Fibroblast of skin of left biceps (primary cell): ENCODE data around the gene CCDC201.

Source experiments
- DNase-seq, 2 experiments: peaks; one replicate each; pipeline ENCODE4 v3.0.0-alpha.2; 2013; ENCODE audit warnings: low read depth in 2 of 2

CCDC201 gene, protein sequence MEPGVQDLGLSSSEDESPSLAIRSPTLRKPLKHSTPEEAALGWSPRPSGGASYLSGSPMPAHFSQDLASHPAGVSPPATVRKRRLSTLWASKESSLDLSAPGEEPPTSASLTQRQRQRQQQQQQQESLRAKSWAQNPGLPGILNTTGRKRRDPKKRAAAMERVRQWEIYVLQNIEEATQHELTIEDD

DNA sequence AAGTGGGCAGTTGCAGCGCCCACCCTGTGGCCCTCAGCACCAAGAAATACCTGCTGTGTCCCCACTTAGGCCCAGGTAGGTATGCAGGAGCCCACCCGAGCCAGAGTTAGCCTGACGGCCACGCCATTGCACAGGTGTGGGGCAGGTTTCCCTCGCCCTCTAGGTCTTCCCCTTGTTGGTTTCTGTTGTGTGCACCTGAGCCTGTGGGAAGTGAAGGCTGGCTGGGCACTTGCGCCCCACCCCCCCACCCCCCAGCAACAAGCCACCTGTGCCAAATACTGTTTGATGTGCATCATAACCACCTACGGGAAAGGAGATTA is at the start of gene CCDC201:
CCDC201 (minus strand) TSS at position 48 of the 320 bp plus-strand sequence. CDS start 75 bp downstream, outside the sequence.
- no peak for DNase-seq

DNA sequence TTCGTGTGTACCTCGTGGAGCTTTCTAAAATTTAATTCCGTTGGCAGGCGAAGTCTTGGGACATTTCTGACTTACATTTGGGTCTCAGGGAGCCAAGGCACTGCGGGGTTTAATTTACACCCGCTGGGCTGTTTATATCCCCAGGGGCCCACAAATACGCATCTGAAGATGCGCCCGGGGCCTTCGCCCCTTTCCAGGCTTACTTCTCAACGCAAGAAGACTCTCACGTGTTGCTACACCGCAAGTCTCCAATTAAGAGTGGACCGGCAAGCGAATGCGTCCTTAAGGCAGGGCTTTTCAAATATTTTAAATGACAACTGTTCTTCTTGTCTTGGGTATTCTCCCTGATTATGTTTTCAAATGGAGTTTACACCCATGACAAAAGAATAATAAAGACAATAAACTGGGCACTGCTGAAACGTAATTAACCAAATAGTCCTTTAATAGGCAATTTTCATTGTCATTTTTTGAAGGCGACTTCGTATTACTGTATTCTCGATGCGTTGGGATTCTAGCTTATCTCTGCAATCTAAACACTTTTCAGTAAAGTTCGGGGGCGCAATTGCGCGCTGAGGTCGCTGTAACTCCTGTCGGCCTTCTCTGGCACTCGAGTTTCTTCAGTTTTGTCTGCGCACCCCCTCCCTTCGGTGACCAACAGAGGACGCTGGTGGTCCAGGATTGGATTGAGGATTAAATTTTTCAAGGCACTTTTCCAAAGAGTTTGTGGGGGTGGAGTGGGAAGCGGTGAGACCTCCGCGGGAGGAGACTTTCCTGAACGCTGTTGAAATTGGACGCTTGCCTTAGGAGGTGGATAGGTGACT is 49.0 kb upstream of the CCDC201 start:
- DNase-seq: peak; percentile 53

DNA sequence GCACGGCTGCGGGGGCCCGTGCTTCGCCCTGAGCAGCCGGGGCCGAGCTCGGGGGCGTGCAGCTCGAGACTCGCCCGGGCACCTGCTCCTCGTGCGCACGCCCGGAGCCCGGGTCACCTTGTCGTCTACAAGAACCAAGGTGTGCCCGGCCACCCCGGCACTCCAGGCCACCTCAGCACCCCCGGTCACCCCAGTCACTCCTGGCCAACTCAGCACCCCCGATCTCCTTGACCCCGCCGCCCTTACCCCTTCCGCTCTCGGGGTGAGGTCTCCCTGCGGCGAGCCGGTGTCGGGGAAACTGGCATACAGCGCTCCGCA is 48.5 kb upstream of the CCDC201 start:
- no peak for DNase-seq

DNA sequence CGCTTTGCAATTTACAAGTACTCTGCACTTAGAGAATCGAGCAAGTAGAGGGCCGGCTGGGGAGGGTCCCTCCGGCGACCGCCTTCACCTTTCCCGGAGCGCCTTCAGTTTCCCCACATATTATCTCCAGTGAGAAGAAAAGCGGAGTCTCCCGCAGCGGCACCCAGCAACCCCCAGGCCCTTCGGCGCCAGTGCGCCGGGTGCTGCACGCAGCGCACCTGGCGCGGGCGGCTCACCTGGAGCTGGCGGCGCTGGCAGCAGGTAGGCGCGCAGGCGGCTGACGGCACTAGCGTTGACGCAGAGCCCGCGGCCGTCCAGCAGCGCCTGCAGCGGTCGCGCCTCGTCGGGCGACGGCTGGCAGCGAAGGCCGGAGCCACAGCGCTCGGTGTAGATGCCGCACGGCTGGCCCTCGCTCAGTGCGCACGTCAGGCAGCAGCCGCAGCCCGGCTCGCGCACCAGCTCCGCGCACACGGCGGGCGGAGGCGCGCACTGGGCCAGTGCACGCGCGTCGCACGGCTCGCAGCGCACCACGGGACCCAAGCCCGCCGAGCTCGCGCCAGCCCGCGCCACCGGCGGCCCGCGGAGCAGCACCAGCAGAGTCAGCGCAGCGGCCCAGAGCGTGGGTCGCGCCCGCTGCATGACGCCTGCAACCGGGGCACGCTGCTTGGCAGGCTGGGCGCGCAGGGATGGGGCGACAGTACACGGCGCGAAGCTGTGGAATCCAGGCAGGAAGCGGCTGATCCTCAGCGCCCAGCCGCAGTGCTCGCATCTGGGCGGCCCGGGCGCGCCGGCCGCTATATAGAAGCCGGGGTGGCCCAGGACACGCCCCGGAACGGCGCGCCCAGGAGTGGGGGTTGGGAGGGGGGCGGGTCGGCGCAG is 47.9 kb upstream of the CCDC201 start, which contains the start of gene IGFBP3:
IGFBP3 (minus strand) TSS at position 771 of the 879 bp plus-strand sequence; CDS start at position 639, 132 bp downstream.
- no peak for DNase-seq

DNA sequence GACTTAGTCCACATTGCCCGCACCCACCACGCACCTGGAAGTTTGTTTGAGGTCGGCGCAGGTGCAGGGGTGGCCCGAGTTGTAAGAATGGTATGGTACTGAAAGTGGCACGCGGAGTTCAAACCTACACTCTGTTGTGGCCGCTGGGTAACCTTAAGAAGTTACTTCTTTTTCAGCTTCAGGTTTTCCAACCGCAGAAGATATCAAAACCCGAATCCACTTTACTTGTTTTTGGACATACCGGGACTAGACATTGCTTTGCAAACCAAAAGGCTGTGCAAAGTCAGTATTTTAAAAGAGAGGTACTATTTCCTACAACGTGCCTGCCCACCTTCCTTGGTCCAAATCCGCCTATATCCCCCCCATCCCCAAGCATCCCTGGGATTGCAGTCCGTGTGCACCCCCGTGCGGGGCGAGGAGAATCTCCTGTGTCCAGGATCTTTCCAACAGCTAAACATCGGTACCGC is 47.1 kb upstream of the CCDC201 start:
- no peak for DNase-seq

DNA sequence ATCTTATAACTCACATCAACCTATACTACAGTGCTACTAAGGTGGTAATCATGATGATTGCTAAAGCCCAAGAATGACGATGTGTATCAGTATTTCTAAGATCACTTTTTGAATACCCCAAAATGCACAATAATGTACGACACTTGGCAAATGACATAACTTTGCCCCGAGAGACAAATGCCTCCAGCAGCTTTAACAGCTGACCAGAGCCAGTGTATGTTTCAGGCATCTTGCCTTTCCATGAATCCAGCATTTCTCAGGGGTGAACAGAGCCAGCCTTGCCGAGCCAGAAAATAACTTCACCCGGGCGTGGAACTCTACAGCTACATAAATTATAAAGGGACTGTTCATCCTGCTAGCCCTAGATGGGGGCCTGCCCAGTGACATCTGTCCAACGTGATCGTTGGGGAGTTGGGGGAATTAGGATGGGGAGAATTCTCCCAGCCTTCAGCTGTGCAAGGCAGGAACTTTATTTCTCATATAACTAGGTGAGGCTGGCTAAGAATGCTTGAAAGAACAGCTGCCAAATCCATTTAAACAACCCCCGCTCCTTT is 46.4 kb upstream of the CCDC201 start:
- DNase-seq: no peak

DNA sequence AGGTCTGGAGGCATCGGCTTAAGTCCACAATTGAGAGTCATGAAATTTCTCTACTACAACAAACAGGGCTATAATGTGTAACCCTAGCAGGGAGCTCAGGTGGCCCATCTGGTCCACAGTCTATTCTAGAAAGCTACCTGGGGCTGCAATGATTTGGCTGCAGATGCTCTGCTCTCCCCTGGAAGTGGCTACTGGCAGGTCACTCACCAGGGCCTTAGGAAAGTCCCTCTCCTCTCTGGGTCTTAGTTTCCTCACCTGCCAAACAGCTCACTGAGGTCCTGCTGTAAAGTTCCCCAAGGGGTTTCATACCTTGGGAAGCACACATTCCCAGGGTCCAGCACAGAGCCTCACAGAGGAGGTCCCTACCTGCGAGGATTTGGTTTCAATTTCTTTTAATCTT is 45.7 kb upstream of the CCDC201 start:
- no peak for DNase-seq

DNA sequence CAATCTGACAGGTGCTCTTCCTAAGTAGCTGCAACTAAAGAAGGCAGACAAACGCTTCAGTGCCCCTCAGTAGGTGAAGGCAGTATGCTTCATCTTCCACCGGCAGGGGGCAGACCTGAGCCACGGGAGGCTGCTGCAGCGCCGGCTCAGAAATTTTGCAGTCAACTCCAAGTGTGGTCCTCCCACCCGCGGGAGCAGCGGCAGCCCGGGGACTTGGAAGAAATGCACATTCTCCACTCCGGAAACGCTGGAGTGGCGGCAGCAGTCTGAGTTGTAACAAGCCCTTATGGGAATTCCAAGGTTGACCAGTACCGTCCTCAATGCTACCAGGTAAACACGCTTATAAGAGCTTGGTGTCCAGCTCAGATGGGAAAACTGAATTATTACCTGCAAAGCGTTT is 44.8 kb upstream of the CCDC201 start:
- peak in 1 of 2 experiments; percentile 32 for DNase-seq

DNA sequence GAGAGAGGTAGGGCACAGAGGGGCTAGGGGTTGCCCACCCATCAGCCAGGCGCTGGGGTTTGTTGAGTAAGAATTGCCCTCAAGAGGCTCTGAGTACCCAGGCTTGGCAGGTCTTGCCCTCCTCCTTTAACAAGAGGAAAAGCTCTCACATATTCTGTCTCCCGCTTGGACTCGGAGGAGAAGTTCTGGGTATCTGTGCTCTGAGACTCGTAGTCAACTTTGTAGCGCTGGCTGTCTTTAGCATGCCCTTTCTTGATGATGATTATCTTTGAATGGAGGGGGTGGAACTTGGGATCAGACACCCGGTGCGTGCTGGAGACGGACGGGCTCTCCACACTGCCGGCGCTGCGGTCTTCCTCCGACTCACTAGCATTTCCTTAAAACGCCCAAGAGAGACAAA is 44.2 kb upstream of the CCDC201 start:
- no peak for DNase-seq

DNA sequence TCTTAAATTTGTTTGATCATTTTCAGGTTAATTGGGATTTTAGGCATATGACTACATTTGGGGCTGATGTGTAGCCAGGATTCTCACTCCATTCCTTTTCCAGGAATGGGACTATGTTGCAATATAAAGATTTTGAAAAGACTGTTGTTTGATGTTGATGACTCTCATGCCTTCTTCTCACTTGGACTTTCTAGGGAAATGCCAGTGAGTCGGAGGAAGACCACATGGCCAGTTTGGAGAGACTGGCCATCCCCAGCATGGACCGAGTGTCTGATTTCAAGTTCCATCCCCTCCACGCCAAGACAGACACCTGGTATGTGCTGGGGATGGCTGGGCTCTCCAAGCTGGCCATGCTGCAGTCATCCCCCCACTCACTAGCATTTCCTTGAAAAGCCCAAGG is 42.7 kb upstream of the CCDC201 start:
- no peak for DNase-seq

DNA sequence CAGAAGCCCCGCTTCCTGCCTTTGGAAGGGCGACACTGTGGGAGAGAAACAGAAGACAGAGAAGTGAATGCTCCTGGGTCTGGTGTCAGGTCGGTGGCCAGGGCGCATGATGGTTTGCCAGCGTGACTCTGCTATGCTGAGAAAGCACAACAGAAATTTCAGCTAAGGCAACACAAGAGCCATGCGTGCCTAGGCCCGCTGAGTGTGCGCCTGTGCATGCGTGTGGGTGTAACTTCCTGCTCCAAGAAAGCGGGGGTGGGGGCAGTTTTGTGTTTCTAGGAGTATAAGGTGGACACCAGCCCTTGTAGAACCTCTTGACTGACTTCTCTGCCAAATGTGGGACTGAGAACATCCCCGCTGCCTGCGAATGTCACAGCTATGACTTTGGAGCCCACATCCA is 42.0 kb upstream of the CCDC201 start:
- DNase-seq: no peak

DNA sequence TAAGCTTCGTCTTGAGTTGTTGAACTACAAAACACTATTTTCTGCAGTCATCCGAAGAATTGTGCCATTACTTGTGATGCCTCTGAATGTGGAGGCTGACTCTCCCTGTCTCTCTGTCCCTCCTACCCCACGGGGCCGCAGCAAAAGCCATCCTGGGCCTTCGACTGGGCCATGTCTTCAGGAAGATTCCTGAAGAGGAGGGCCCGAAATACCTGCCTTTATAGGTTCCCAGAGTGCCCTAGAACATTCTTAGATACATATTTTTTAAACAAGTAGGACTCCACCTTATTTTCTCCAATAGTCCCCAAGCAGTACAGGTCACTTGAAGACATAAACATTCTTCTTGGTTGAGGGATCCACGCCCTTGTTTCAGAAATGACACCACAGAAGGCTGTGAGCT is 40.1 kb upstream of the CCDC201 start:
- no peak for DNase-seq

DNA sequence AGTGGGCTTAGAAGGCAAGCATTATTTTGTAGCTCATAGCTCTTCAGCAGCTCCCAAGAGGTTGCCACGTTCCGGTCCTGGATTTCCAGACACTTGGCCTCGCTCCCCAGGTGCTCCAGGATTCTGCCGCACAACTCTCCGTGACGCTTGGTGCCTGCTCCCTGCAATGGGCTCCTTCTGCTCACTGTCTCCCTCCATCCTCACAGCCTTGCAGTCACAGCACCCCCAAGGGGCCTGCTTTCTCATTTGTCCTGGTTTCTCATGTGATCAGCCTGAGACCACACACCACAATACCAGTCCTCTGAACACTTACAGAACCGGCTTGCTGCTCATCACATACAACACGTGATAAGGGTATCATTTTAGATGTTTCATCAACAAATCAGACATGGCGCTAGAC is 38.4 kb upstream of the CCDC201 start:
- no peak for DNase-seq

DNA sequence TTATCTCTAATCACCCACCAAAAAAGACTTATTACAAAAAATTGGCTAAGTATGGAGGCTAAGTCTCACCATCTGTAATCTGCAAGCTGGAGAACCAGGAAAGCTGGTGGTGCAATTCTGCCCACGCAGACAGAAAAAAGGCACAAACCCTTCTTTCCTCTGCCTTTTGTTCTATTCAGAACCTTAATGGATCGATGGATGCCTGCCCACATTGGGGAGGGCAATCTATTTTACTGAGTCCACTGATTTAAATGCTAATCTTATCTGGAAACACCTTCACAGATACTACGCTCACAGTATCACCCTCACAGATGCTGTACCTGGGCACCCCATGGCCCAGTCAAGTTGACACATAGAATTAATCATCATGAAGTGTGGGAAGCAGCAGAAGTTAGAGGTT is 38.0 kb upstream of the CCDC201 start:
- DNase-seq: no peak

DNA sequence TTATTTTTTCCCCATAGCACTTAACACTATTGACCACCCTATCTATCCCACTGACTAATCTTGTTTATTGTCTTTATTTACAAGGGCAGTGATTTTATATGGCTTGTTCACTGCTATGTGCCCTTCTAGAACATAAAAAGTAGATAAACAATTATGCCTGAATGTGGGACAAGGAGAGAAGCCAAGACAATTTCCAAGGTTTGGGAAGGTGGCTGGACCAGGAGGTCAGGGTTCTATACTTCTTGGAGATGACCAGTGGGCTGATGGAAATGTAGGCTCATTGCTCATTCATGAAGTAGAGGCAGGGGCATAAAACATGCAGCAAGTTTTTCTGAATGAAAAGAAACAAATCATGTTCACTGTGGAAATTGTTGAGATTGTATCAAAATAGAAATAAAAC is 36.7 kb upstream of the CCDC201 start:
- DNase-seq: no peak

DNA sequence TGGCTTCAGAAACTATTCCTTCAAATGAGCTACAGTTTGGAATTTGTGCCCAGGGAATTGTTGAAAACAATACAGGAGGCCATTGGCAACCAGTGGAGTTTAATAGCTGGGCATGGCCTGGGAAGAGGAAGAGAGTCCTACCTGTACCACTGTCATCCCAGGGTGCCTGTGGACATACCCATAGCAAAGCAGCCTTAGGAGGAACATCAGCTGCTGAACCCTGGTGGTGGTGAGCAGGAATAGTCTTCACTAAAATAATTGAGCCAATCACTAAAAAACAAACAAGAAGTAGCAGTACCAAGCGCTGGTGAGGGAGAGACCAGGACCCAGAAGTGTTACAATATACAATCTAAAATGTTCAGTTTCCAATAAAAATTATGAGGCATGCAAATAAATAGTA is 29.9 kb upstream of the CCDC201 start:
- no peak for DNase-seq

DNA sequence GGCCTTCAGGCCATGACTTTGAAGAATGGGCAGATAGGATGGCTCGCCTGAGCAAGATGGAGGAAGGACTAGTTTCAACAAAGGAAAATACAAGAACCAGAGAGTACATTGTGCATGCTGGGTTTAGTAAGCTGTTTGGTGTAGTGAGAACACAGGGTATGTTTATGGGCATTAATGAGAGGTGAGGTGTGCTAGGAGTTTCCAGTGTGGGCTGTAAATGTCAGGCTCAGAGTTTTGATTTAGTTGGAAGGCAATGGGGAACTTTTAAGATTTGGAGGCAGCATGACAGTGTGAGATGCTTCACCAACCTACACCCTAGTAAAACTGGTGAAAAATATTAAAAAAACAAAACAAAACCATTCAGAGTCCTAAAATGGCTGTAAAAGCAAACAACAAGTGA is 28.7 kb upstream of the CCDC201 start:
- DNase-seq: no peak

DNA sequence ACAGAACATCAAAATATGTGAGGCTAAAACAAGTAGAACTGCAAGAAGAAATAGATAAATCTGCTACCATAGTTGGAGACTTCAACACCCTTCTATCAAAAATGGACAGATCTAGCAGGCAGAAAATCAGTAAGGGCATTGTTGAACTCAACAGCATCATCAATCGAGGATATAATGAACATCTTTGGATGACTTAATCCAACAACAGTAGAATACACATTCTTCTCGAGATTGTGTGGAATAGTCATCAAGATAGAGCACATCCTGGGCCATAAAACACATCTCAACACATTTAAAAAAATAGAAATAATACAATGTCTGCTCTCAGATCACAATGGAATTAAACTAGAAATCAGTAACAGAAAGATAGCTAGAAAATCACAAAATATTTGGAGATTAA is 25.3 kb upstream of the CCDC201 start:
- DNase-seq: peak; percentile 44 to 51

DNA sequence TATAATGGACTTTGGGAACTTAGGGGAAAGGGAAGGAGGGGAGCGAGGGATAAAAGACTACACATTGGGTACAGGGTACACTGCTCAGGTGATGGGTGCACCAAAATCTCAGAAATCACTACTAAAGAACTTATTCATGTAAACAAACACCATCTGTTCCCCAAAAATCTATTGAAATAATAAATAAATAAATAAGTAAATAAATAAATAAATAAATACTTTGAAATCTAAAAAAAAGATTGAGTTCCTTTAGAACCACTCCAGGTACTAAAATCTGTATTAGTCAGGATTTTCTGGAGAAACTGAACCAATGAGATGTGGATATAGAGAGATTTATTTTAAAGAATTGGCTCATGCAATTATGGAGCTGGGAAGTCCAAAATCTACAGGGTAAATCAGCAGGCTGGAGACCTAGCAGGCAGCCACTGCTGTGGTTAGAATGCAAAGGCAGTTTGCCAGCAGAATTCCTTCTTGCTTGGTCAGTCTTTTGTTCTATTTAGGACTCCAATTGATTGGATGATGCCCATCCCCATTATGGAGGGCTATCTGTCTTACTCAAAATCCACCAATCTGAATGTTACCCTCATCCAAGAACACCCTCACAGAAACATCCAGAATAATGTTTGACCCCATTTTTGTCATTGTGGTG is 24.3 kb upstream of the CCDC201 start:
- peak; percentile 54 to 71 for DNase-seq

DNA sequence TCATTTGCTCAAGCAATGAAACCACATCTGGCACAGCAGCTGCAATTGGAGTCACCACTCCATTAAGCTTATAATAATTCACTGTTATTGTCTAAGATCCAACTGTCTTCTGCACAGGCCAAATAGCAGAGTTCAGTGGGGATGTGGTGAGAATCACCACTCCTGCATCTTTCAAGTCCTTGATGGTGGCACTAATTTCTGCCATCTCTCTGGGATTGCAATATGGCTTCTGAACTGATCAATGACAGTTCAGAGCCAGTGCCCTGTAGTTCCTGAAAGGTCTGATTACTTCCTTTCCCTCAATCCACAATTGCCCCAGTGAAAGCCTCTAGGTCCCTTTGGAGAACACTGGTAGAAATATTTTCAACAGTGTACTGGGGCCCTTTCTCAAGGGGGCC is 21.8 kb upstream of the CCDC201 start:
- DNase-seq: no peak

DNA sequence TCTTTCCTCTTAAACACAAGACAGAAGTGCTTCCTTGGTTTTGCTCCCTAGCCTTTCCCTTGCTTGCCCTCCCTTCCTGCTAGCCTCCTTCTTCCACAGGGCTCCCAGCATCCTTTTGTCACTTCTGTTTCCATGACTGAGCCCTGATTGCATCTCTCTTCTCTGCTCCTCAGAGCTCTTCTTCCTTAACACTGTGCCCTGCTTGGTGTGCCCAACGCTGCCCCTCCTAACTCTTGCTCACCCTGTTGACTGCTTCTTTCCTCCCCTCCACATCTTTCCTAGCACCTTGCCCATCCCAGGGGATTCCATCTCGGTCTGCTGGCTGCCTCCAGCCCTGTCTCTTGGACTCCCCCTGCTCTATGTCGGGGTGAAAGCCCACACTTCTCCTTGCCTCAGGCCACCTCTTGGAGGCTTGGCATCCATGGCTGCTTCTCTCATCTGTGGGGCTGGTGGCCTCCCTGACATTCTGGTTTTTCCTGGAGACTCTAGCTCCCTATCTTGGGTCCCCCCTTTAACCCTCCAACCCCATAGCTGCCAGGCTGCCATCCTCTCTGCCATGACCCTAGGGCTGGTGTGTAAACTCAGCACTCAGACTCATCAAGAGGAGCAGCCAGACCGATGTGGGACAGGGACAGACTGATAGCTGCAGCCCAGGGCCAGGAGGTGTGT is 21.2 kb upstream of the CCDC201 start:
- DNase-seq: no peak
